Amygdala (tissue), 56 donors: Measurements from ENCODE around the gene MAPRE2.

Experiments
- DNase-seq, 56 donors: peaks; one replicate each; lab custom pipeline; 2025; lab: John Stamatoyannopoulos, UW

MAPRE2 gene

GRCh38 chr18:35040988-35041814, at the start of gene MAPRE2:
Gene MAPRE2, plus strand, starts transcription at chr18:35041413. Its CDS starts 127 bp downstream, at chr18:35041540.
- peak; percentile 38 to 100 (median 96) for DNase-seq

DNA sequence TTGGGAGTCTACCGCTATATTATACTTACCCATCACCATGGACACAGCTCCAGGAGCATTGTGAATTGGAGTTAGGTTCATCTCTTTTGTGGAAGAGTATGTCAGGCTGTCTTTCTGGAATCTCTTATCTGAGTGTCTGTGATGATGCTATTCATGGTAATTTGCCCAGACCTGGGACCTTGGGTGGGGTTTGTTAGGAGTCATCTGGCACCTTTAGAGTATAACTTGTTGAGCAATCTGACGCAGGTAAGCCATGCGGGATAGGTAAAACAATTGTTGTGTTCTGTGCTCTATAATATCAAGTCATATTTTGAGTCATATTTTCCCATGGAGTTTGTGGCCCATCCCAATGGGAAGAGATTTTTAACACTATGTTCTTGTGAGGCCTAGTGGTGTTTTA, 49.7 kb upstream of the MAPRE2 start:
- no peak for DNase-seq

DNA sequence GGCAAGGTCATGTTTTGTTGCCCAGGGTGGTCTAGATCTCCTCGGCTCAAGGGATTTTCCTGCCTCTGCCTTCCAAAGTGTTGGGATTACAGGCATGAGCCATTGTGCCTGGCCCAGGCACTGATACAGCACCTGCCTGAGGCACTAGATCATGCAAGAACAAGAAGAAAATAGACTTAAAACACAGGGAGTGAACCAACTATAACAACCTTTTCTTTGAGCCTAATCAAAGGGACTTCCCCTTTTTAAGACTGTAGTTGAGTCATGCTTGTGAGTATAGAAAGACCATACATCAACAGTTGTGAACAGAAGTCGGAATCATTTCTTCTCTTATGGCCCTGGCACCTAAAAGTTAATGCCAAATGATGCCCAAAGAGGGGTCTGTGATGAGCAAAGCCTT, 47.9 kb upstream of the MAPRE2 start:
- DNase-seq: no peak

- DNase-seq: no peak
These were observed 45.5 kb upstream of the MAPRE2 start for GRCh38 chr18:34995746-34996145.

GRCh38 chr18:34998661-34999060, 42.6 kb upstream of the MAPRE2 start:
- no peak for DNase-seq

GRCh38 chr18:34999756-35000289, 41.4 kb upstream of the MAPRE2 start:
- peak in 2 of 56 donors; percentile 9 to 11 for DNase-seq

DNA sequence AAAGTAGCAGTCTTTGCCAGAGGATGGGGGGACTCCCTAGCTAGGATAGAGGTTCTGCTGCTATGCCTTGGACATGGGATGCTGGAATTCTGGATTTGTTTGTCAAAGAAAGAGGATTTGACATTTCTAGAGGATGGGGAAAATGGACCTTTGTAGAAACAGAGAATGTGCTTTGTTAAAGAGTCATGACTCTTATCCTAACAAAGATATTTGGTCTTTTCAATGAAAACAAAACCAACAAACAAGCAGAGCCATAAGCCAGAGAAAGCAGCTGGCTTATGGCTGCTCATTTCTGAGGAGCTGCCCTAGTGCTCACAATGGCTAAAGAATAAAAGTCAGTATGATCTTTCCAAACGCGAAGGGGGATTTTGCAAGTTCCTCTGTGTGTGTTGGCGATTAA, 40.8 kb upstream of the MAPRE2 start:
- DNase-seq: peak in 4 of 56 donors; percentile 2 to 32 (median 20)

- no peak for DNase-seq
These were observed 39.1 kb upstream of the MAPRE2 start for GRCh38 chr18:35002120-35002519.

- DNase-seq: peak in 4 of 56 donors; percentile 9 to 77 (median 22)
These were observed 35.1 kb upstream of the MAPRE2 start for GRCh38 chr18:35005963-35006577.

GRCh38 chr18:35010156-35010555, 31.1 kb upstream of the MAPRE2 start:
- no peak for DNase-seq

DNA sequence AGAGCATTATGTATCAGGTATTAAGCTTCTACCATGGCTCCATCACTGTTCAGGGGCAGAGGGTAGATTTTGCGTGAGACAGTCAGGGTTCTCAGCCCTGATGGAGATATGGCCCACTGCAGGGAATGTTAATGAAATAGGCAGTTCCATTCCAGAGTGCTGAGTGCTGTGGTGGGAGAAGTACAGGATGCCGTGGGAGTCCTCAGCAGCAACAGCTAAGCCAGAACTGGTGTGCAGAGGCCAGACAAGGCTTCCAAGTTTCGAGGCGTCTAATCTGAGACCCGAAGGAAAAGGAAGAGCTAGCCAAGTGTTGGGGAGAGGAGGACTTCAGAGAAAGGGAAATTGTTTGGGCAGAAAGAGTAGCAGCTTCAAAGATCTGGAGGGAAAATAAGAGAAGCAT, 30.2 kb upstream of the MAPRE2 start:
- DNase-seq: peak in 1 of 56 donors; percentile 13

- DNase-seq: no peak
These were observed 21.3 kb upstream of the MAPRE2 start for GRCh38 chr18:35019933-35020332.

DNA sequence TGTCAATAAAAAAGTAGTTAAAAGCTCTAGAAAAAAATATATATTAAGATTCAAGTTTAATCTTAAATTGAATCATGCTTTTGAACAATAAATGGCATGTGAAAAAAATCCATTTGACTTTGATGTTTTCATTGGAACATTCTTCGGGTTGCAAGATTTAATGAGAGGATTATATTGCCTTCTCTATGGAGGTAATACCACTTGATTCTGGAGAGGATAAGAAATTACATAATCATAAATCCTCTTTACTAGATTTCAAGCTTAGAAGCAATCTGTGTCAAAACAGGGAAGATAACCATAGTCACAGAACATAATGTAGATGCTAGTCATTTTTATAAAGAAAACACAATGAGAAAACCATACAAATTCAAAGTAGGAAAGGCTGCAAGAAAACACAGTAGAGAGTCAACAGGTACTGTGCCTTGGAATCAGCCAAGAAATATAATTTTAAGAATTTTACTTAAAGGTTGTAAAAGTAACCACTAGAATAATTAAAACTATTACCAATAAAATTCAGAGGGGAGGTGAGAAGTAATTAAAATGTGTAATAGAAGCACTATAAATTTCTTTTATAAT, 18.7 kb upstream of the MAPRE2 start:
- DNase-seq: no peak

GRCh38 chr18:35024196-35024595, 17.0 kb upstream of the MAPRE2 start:
- DNase-seq: no peak

DNA sequence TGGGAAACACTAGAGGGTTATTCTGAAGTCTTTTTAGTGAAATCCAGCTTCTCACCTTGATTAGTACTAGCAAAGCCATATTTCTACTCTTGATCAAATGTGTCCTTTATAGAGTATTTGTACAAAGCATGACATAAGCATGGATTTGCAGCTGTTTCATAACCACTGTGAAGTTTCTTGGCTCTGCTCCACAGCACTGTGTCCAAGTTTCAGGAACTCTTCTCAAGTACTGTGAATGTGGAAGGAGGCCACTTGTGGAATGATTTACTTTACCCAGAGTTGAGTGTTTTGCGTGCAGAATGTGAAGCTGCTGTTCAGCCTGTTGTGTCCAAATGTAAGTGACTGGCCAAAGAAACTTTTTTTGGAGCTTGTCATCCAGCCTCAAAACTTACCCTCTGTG, 16.2 kb upstream of the MAPRE2 start:
- DNase-seq: peak in 3 of 56 donors; percentile 17 to 27 (median 20)

DNA sequence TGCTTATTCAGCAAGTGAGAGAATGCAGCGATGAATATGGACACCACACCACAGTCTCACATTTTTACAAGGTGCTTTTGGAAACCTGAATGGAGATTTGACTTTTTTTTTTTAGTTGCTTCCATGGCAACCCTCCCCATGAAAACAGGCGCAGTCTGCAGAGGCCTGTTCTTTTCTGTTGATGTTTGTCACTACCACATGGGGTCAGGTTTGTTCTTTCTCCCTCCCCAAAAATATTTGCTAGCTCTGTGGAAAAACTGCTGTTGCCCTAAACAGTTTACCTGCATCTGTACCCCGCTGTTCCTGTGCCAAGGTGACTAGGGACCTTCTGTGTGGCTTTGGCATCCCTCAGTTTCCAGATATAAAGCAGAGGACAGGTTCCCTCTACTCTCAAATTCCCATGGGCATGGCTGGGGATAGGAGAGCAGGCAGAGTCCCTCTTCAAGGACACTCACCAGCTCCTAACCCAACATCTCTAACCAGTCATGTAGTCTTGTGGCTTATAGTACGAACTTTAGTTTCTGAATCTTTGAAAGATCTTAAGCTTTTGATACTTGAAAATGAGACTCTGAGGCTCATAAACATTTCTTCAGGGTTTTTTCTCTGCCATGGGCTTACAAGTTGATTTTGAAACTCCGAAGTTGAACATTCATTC, 14.7 kb upstream of the MAPRE2 start:
- peak in 4 of 56 donors; percentile 8 to 38 (median 18) for DNase-seq

GRCh38 chr18:35027206-35027605, 14.0 kb upstream of the MAPRE2 start:
- no peak for DNase-seq

DNA sequence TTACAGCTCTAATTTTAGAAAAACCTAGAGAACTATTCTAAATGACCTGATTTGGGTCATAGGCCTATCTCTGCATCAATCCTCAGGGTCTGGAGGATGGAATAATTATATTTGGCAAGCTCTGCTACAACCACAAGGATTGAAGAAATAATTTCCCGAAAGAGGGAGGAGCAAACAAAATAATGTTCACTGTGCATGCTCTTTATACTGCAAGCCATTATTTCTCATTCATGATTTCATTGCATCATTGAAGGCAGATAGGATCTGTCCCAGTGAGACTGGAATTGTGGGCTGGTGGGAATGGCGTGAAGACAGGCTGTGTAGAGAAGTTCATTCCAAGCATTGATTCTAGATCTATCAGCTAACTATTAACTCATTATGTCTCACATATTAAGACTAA, 12.7 kb upstream of the MAPRE2 start:
- DNase-seq: no peak

- no peak for DNase-seq
These were observed 12.1 kb upstream of the MAPRE2 start for GRCh38 chr18:35029103-35029502.

GRCh38 chr18:35029770-35030169, 11.4 kb upstream of the MAPRE2 start:
- no peak for DNase-seq
